Cardiac muscle cell (in vitro differentiated cells and primary cell): ENCODE data around the gene PIPOX. TPM values are rescaled to one million over a fixed set of nuclear protein-coding genes. Genes with fewer than 3 reads are reported as not detected.

Source experiments
- DNase-seq, 2 donors: peaks; one replicate each; pipeline versions ENCODE4 v3.0.0 to v3.0.0-alpha.2; 2010 to 2017; ENCODE audit warnings: low read depth in 1 of 2, low spot score in 1 of 2
- H3K27ac ChIP-seq: fragments of 200-600 bp; sonication (generic); 2 replicates; pipeline ENCODE4 v1.5.1; 2016
- H3K27me3 ChIP-seq: fragments of 200-600 bp; sonication (generic); 2 replicates; pipeline ENCODE4 v1.6.0; 2016; ENCODE audit warnings: control low read depth
- H3K36me3 ChIP-seq: fragments of 200-600 bp; sonication (generic); 2 replicates; pipeline ENCODE4 v1.5.1; 2016; ENCODE audit warnings: control low read depth
- H3K4me1 ChIP-seq: fragments of 200-600 bp; sonication (generic); 2 replicates; pipeline ENCODE4 v1.8.1; 2017; ENCODE audit warnings: low read depth, mild to moderate bottlenecking, mixed run types
- H3K4me3 ChIP-seq: fragments of 200-600 bp; sonication (generic); 2 replicates; pipeline ENCODE4 v1.5.1; 2016; ENCODE audit warnings: mild to moderate bottlenecking
- H3K9me3 ChIP-seq: fragments of 200-600 bp; sonication (generic); 2 replicates; pipeline ENCODE4 v1.5.1; 2017; ENCODE audit warnings: low read depth, mild to moderate bottlenecking, control low read depth
- polyA plus RNA-seq: library from polyadenylated mRNA; unstranded; fragments of >200 nt; fragmentation: Nextera tagmentation; extraction: Ambion mirVana; gene quantifications from 2 replicates; pipeline ENCODE4 v1.2.1, GENCODE V29; 2016
- total RNA-seq: library from RNA; depleted of rRNA; stranded (reverse); fragments of >200 nt; gene quantifications from 2 replicates; pipeline ENCODE4 v1.2.3, GENCODE V29; 2016
- TF ChIP-seq, protein P1 (sequence below): IDR thresholded peaks from 2 replicates; pipeline ENCODE4 v1.5.1; 2012; ENCODE audit warnings: low read depth, mild to moderate bottlenecking, low read length

Gene PIPOX
- total and polyA plus RNA-seq, 2 experiments from 2014 or later: 5.3 to 6.5 TPM

DNA sequence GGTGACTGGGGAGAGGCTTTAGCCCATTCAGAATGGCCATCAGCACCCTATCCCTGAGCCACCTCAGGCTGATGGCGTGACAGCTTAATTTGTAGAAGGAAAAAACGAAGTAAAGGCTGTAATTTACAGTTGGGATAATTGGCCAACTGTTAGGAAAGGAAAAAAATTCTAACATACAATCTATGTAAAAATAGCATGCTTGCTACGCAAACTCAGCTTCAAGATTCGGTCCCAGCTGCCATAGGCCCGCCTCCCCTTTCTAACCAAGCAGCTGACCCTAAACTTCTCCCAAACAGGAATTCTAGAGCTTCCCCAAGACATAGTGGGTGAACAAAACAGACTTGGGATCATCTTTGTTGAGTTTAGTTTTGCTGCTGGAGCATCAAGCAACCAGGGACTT, 42.0 kb upstream of the PIPOX start:
- Histone ChIP-seq H3K27me3 (peaks cover 25% of the 10 kb centered on the region), H3K36me3 (no peaks in the 10 kb centered on the region), H3K27ac (no peak overlapping the region), H3K4me3 (no peak overlapping the region), H3K4me1 (peaks cover 18% of the 10 kb centered on the region), H3K9me3 (no peaks in the 10 kb centered on the region)
- no peak for DNase-seq
- TF ChIP-seq, protein P1, sequence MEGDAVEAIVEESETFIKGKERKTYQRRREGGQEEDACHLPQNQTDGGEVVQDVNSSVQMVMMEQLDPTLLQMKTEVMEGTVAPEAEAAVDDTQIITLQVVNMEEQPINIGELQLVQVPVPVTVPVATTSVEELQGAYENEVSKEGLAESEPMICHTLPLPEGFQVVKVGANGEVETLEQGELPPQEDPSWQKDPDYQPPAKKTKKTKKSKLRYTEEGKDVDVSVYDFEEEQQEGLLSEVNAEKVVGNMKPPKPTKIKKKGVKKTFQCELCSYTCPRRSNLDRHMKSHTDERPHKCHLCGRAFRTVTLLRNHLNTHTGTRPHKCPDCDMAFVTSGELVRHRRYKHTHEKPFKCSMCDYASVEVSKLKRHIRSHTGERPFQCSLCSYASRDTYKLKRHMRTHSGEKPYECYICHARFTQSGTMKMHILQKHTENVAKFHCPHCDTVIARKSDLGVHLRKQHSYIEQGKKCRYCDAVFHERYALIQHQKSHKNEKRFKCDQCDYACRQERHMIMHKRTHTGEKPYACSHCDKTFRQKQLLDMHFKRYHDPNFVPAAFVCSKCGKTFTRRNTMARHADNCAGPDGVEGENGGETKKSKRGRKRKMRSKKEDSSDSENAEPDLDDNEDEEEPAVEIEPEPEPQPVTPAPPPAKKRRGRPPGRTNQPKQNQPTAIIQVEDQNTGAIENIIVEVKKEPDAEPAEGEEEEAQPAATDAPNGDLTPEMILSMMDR: no peak

DNA sequence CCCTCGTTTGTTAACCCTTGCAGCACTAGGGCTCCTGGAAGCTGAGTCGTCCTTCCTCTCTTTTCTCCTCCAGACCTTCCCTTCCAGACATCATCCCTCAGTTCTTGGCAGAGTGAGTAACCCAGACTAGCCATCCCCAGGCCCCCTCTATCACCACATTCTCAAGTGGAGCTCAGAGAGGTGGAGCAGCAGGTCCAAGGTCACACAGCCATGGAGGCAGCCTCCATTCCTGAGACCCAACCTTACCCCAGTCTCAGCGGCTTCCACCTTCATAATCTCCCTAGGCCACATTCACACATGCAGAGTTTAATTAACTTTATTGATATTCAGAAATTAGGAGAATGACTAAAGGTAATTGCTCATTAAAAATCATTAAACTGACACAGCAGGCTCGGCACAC, 40.1 kb upstream of the PIPOX start:
- Histone ChIP-seq H3K4me3 (no peak overlapping the region), H3K36me3 (no peaks in the 10 kb centered on the region), H3K9me3 (no peaks in the 10 kb centered on the region), H3K27me3 (peaks cover 25% of the 10 kb centered on the region), H3K4me1 (peaks cover 7% of the 10 kb centered on the region), H3K27ac (no peak overlapping the region)
- no peak for DNase-seq
- TF ChIP-seq, protein P1: no peak

DNA sequence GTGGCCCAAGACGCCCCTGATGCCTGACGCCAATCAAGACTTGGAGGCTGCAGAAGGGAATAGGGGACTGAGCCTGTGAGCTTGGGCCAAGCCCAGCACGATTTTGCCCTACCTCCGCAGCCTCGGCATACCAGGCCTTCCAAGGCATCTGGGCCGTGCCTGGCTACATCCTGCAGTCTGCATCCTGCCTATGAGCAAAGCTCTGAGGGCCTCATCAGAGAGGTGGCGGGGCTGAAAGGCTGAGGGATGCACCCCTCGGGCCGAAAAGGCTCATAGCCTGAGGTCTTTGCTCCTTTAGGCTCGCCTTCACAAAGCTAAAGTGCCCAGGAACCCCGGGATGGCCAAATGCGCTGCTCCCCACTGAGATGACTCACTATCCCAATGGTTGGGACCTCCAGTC, 39.7 kb upstream of the PIPOX start:
- H3K27me3 ChIP-seq: peaks cover 25% of the 10 kb centered on the region
- peaks cover 7% of the 10 kb centered on the region for H3K4me1 ChIP-seq
- no peaks in the 10 kb centered on the region for H3K36me3 ChIP-seq
- no peaks in the 10 kb centered on the region for H3K9me3 ChIP-seq
- H3K4me3 ChIP-seq: no peak overlapping the region
- no peak overlapping the region for H3K27ac ChIP-seq
- no peak for DNase-seq
- TF ChIP-seq, protein P1: no peak

DNA sequence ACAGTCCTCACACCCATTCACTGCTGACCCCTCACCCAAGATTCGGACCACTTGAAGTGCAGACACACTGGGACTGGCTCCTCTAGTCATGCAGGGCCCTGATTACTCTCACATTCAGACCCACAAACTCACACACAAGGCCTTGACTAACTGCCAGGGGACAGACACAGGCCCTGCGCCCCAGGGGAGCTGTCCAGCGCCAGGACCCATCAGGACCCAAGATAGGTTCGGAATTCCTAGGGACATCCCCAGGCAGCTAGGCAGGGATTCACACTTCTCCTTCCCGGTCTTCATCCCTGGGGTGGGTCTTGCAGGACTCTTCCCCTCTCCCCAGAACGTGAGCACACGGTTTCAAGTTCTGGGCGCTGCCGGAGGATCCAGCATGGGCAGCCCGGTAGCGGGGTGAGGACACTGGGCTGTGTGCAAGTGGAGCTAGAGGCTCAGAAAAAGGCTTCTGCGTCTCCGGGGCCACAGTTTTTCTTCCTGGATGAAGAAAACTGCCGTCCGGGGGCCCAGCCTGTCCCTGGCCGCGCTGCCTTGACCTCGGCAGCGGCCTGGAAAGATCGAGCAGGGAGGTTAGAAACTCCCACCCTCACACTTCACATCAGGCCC, 38.8 kb upstream of the PIPOX start:
- H3K9me3 ChIP-seq: no peaks in the 10 kb centered on the region
- H3K27ac ChIP-seq: no peak overlapping the region
- DNase-seq: peak; percentile 42 to 79
- TF ChIP-seq, protein P1: no peak
- no peaks in the 10 kb centered on the region for H3K36me3 ChIP-seq
- H3K4me1 ChIP-seq: peaks cover 7% of the 10 kb centered on the region
- peaks cover 25% of the 10 kb centered on the region for H3K27me3 ChIP-seq
- no peak overlapping the region for H3K4me3 ChIP-seq

DNA sequence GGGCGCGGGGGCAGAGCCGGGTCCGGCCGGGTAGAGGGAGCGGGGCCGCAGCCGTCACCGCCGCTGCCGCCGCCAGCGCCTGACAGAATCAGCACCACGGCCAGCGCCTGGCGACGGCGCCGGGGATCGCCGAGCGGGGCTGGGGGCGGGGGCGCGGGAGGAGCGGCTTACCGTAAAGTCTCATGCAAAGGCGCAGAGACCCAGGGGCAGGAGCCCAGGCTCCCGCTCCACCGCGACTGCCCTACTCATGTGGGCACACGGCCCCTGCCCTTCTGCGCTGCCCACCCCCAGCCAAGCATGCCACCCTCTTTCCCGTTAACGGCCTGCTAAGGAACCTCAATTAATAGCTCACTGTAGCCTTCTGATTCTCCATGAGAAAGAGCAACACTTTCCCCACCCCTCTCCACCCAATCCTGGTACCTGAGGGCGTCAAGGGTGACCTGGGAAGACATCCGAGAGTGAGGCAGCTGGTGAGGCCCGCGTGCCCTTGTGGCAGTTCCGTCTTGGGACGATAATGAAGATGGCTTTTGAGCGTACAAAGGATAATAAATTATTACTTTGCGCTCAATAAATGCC, 36.9 kb upstream of the PIPOX start, which contains the start of gene SEZ6:
TSS of gene SEZ6 (minus strand) at position 98 of the 576 bp plus-strand sequence. CDS start 164 bp downstream, outside the sequence.
- H3K36me3 ChIP-seq: no peaks in the 10 kb centered on the region
- DNase-seq: peak; percentile 76 to 92
- peak within 1 kb of the TSS; percentile 20 for H3K4me3 ChIP-seq
- H3K4me1 ChIP-seq: peaks cover 6% of the 10 kb centered on the region
- no peaks in the 10 kb centered on the region for H3K9me3 ChIP-seq
- H3K27me3 ChIP-seq: peaks cover 25% of the 10 kb centered on the region
- H3K27ac ChIP-seq: no peak within 1 kb of the TSS
- TF ChIP-seq, protein P1: no peak
